HEK293 (cell line): ENCODE results near the gene CACNA2D1.

Experiments
- CTCF ChIA-PET: fragments of 350-600 bp; formaldehyde crosslinking; extraction: SDS; loops from one replicate; lab custom pipeline; 2021; ENCODE audit warnings: antibody characterized with exemption; lab: Yijun Ruan, JAX
- POLR2A ChIA-PET: fragments of 300-600 bp; formaldehyde crosslinking; extraction: SDS; loops from one replicate; lab custom pipeline; 2020; ENCODE audit warnings: antibody characterized with exemption, inconsistent platforms; lab: Yijun Ruan, JAX
- H3K27ac ChIP-seq: fragments of 200-500 bp; sonication (Bioruptor generic); 2 replicates; pipeline ENCODE4 v1.5.1; 2014; ENCODE audit warnings: low read depth, low read length, control low read depth, inconsistent platforms; ENCODE audit errors: extremely low read depth
- H3K36me3 ChIP-seq, 2 experiments: fragments of 200-500 bp in 1 of 2; sonication (Bioruptor generic) in 1 of 2; 1 replicate in 1 of 2; 2 replicates in 1 of 2; pipeline ENCODE4 v1.5.1; 2014 to 2017; ENCODE audit warnings: inconsistent platforms in 2 of 2, low read length in 2 of 2; ENCODE audit not compliant: control insufficient read depth in 2 of 2, insufficient read depth in 1 of 2
- H3K4me1 ChIP-seq: fragments of 200-500 bp; sonication (Bioruptor generic); 2 replicates; pipeline ENCODE4 v1.5.1; 2014; ENCODE audit warnings: mild to moderate bottlenecking, low read length, inconsistent platforms; ENCODE audit not compliant: control insufficient read depth, insufficient read depth
- H3K4me3 ChIP-seq: 2 replicates; pipeline ENCODE4 v1.5.1; 2011; ENCODE audit warnings: low read depth, mild to moderate bottlenecking, control low read depth, low read length, moderate library complexity
- H3K9me3 ChIP-seq: fragments of 200-500 bp; sonication (Bioruptor generic); 2 replicates; pipeline ENCODE4 v1.5.1; 2014; ENCODE audit warnings: low read depth, low read length, inconsistent platforms; ENCODE audit not compliant: control insufficient read depth, insufficient read depth
- GLI2 ChIP-seq: fragments of 450-650 bp; formaldehyde crosslinking; IDR thresholded peaks from 2 replicates; pipeline ENCODE4; 2017; ENCODE audit warnings: missing biosample characterization, missing genetic modification characterization, low read depth, borderline replicate concordance
- HOXA7 ChIP-seq: sonication (generic); formaldehyde crosslinking; IDR thresholded peaks from 2 replicates; pipeline ENCODE4 v1.8.1; 2022; ENCODE audit warnings: missing genetic modification reagents, borderline replicate concordance
- KLF1 ChIP-seq: fragments of 450-650 bp; formaldehyde crosslinking; IDR thresholded peaks from 2 replicates; pipeline ENCODE4 v1.5.1; 2016; ENCODE audit warnings: missing biosample characterization, missing genetic modification characterization
- MEIS1 ChIP-seq: sonication (generic); formaldehyde crosslinking; IDR thresholded peaks from 2 replicates; pipeline ENCODE4 v1.8.1; 2022; ENCODE audit warnings: missing genetic modification reagents, mild to moderate bottlenecking, borderline replicate concordance
- MZF1 ChIP-seq: fragments of 450-650 bp; formaldehyde crosslinking; IDR thresholded peaks from 2 replicates; pipeline ENCODE4 v1.5.1; 2017; ENCODE audit warnings: missing biosample characterization, missing genetic modification characterization, borderline replicate concordance
- ZBTB48 ChIP-seq: fragments of 450-650 bp; formaldehyde crosslinking; IDR thresholded peaks from 2 replicates; pipeline ENCODE4 v1.5.1; 2016; ENCODE audit warnings: missing biosample characterization, missing genetic modification characterization
- ZFP69B ChIP-seq: fragments of 450-650 bp; formaldehyde crosslinking; IDR thresholded peaks from 2 replicates; pipeline ENCODE4 v1.5.1; 2016; ENCODE audit warnings: missing biosample characterization, missing genetic modification characterization
- ZNF112 ChIP-seq: fragments of 450-650 bp; formaldehyde crosslinking; IDR thresholded peaks from 2 replicates; pipeline ENCODE4 v1.5.0; 2017; ENCODE audit warnings: missing biosample characterization, missing genetic modification characterization
- ZNF223 ChIP-seq: fragments of 450-650 bp; formaldehyde crosslinking; IDR thresholded peaks from 2 replicates; pipeline ENCODE4 v1.5.1; 2016; ENCODE audit warnings: missing biosample characterization, missing genetic modification characterization
- ZNF24 ChIP-seq: fragments of 450-650 bp; formaldehyde crosslinking; IDR thresholded peaks from 2 replicates; pipeline ENCODE4 v1.5.1; 2016; ENCODE audit warnings: missing biosample characterization, missing genetic modification characterization
- ZNF248 ChIP-seq: fragments of 450-650 bp; formaldehyde crosslinking; IDR thresholded peaks from 2 replicates; pipeline ENCODE4 v1.5.1; 2017; ENCODE audit warnings: missing biosample characterization, missing genetic modification characterization
- ZNF292 ChIP-seq: fragments of 450-650 bp; formaldehyde crosslinking; IDR thresholded peaks from 2 replicates; pipeline ENCODE4 v1.5.1; 2016; ENCODE audit warnings: low read depth, missing biosample characterization, missing genetic modification characterization, borderline replicate concordance
- ZNF354C ChIP-seq: fragments of 450-650 bp; formaldehyde crosslinking; IDR thresholded peaks from 2 replicates; pipeline ENCODE4 v1.5.1; 2016; ENCODE audit warnings: missing biosample characterization, missing genetic modification characterization, low read depth, borderline replicate concordance
- ZNF37A ChIP-seq: fragments of 450-650 bp; IDR thresholded peaks from 2 replicates; pipeline ENCODE4 v1.5.1; 2018; ENCODE audit warnings: missing biosample characterization, missing genetic modification characterization
- ZNF530 ChIP-seq: fragments of 450-650 bp; formaldehyde crosslinking; IDR thresholded peaks from 2 replicates; pipeline ENCODE4 v1.5.1; 2016; ENCODE audit warnings: low read depth, missing biosample characterization, missing genetic modification characterization
- ZNF701 ChIP-seq: fragments of 450-650 bp; formaldehyde crosslinking; IDR thresholded peaks from 2 replicates; pipeline ENCODE4 v1.5.1; 2016; ENCODE audit warnings: missing biosample characterization, missing genetic modification characterization
- ZNF777 ChIP-seq: fragments of 450-650 bp; formaldehyde crosslinking; IDR thresholded peaks from 2 replicates; pipeline ENCODE4 v1.5.1; 2017; ENCODE audit warnings: missing biosample characterization, missing genetic modification characterization, borderline replicate concordance
- TF ChIP-seq, protein P1 (sequence below): fragments of 450-650 bp; formaldehyde crosslinking; IDR thresholded peaks from 2 replicates; pipeline ENCODE4 v1.5.1; 2016; ENCODE audit warnings: missing biosample characterization, missing genetic modification characterization
- TF ChIP-seq, protein P2 (sequence below): fragments of 450-650 bp; IDR thresholded peaks from 2 replicates; pipeline ENCODE4 v1.5.1; 2018; ENCODE audit warnings: missing biosample characterization, missing genetic modification characterization
- TF ChIP-seq, protein P3 (sequence below): fragments of 450-650 bp; formaldehyde crosslinking; IDR thresholded peaks from 2 replicates; pipeline ENCODE4 v1.5.1; 2016; ENCODE audit warnings: missing biosample characterization, missing genetic modification characterization, low read depth
- TF ChIP-seq, protein P4 (sequence below): fragments of 450-650 bp; formaldehyde crosslinking; IDR thresholded peaks from 2 replicates; pipeline ENCODE4 v1.5.1; 2016; ENCODE audit warnings: missing biosample characterization, missing genetic modification characterization

The CACNA2D1 gene

DNA sequence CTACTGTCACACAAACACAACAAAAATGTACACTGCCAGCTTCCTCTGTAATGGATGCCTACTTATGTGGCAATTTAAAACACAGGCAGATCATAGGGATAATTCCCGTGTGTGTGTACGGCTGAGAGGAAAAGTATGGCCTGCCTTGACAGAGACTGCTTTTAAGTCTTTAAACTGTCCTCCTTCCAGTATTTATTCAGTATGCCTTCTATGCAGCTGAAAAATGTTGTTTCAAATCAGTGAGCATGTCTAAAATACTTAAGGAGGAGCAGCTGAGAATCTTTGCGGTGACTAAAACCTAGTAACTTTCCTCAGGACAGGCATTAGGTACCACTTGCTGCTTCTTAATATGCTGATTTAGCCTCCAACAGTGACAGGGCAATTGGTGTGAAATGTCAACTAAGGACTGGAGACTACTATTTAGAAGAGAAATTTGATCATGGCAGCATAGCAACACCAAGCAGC, 126.3 kb downstream of the CACNA2D1 start:
- Histone ChIP-seq H3K4me1 (peaks cover 12% of the 10 kb centered on the region), H3K9me3 (no peaks in the 10 kb centered on the region), H3K27ac (no peak overlapping the region), H3K4me3 (no peak overlapping the region), H3K36me3 (no peaks in the 10 kb centered on the region)
- CTCF ChIA-PET: interaction anchor here (0.9 kb wide), 1 partner anchor 12 kb away, joined by 3 read pairs; no protein-coding TSS in a partner anchor
- POLR2A ChIA-PET: no interaction called here
- TF ChIP-seq ZNF37A (tag by site-specific recombination) (no peak), KLF1 (tag by site-specific recombination) (no peak), ZNF223 (no peak)

DNA sequence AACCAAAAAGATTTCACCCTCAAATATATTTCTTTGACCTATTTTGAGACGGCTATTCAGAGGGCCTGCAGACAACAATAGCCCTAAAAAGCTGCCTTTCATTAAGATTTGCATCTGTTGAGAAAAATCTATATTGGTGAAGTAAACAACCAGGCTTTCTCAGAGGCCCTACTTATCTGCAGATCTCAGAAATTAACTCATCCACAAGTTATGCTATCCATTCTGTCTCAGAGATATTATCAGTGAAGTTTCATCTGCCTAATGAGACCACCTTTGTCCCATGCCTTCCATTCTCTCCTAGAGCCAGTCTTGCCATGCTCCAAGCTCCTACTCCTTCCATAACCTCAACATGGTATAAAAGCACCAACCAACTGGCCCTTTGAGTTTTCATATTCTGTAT, 130.3 kb downstream of the CACNA2D1 start:
- Histone ChIP-seq H3K9me3 (peaks cover 3% of the 10 kb centered on the region), H3K4me3 (no peak overlapping the region), H3K27ac (no peak overlapping the region), H3K36me3 (no peaks in the 10 kb centered on the region), H3K4me1 (no peaks in the 10 kb centered on the region)
- TF ChIP-seq, protein P1, sequence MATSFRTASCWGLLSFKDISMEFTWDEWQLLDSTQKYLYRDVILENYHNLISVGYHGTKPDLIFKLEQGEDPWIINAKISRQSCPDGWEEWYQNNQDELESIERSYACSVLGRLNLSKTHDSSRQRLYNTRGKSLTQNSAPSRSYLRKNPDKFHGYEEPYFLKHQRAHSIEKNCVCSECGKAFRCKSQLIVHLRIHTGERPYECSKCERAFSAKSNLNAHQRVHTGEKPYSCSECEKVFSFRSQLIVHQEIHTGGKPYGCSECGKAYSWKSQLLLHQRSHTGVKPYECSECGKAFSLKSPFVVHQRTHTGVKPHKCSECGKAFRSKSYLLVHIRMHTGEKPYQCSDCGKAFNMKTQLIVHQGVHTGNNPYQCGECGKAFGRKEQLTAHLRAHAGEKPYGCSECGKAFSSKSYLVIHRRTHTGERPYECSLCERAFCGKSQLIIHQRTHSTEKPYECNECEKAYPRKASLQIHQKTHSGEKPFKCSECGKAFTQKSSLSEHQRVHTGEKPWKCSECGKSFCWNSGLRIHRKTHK (tag by site-specific recombination): no peak
- no peak for TF ChIP-seq ZNF292 (tag by site-specific recombination)
- no peak for TF ChIP-seq MEIS1 (CRISPR knock-in tag)
- TF ChIP-seq, protein P2, sequence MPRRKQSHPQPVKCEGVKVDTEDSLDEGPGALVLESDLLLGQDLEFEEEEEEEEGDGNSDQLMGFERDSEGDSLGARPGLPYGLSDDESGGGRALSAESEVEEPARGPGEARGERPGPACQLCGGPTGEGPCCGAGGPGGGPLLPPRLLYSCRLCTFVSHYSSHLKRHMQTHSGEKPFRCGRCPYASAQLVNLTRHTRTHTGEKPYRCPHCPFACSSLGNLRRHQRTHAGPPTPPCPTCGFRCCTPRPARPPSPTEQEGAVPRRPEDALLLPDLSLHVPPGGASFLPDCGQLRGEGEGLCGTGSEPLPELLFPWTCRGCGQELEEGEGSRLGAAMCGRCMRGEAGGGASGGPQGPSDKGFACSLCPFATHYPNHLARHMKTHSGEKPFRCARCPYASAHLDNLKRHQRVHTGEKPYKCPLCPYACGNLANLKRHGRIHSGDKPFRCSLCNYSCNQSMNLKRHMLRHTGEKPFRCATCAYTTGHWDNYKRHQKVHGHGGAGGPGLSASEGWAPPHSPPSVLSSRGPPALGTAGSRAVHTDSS (tag by site-specific recombination): no peak
- TF ChIP-seq ZNF112: no peak
- CTCF ChIA-PET: no interaction called here
- POLR2A ChIA-PET: no interaction called here

DNA sequence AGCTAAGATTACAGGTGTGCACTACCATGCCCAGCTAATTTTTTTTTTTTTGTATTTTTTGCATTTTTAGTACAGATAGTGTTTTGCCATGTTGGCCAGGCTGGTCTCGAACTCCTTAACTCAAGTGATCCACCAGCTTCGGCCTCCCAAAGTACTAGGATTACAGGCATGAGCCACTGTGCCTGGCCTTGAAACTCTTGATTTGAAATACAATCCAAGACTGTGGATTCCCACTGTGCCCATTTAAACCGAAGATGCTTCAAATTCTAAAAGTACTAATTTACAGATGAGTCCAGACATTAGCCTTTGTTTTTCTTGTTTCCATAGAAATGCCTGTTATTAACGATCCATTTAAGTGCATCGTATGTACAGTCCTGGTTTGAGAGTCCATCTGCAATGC, 130.9 kb downstream of the CACNA2D1 start:
- POLR2A ChIA-PET: no interaction called here
- no peak overlapping the region for H3K4me3 ChIP-seq
- CTCF ChIA-PET: no interaction called here
- no peak overlapping the region for H3K27ac ChIP-seq
- H3K9me3 ChIP-seq: peaks cover 3% of the 10 kb centered on the region
- TF ChIP-seq ZNF530 (tag by site-specific recombination) (no peak), ZNF701 (tag by site-specific recombination) (no peak), ZNF777 (tag by site-specific recombination) (no peak), ZBTB48 (tag by site-specific recombination) (no peak), ZFP69B (no peak), ZNF24 (no peak), MZF1 (tag by site-specific recombination) (no peak), ZNF248 (tag by site-specific recombination) (no peak), ZNF354C (no peak), HOXA7 (CRISPR knock-in tag) (no peak), GLI2 (tag by site-specific recombination) (no peak)
- TF ChIP-seq, protein P3, sequence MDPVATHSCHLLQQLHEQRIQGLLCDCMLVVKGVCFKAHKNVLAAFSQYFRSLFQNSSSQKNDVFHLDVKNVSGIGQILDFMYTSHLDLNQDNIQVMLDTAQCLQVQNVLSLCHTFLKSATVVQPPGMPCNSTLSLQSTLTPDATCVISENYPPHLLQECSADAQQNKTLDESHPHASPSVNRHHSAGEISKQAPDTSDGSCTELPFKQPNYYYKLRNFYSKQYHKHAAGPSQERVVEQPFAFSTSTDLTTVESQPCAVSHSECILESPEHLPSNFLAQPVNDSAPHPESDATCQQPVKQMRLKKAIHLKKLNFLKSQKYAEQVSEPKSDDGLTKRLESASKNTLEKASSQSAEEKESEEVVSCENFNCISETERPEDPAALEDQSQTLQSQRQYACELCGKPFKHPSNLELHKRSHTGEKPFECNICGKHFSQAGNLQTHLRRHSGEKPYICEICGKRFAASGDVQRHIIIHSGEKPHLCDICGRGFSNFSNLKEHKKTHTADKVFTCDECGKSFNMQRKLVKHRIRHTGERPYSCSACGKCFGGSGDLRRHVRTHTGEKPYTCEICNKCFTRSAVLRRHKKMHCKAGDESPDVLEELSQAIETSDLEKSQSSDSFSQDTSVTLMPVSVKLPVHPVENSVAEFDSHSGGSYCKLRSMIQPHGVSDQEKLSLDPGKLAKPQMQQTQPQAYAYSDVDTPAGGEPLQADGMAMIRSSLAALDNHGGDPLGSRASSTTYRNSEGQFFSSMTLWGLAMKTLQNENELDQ (tag by site-specific recombination): no peak
- TF ChIP-seq, protein P4, sequence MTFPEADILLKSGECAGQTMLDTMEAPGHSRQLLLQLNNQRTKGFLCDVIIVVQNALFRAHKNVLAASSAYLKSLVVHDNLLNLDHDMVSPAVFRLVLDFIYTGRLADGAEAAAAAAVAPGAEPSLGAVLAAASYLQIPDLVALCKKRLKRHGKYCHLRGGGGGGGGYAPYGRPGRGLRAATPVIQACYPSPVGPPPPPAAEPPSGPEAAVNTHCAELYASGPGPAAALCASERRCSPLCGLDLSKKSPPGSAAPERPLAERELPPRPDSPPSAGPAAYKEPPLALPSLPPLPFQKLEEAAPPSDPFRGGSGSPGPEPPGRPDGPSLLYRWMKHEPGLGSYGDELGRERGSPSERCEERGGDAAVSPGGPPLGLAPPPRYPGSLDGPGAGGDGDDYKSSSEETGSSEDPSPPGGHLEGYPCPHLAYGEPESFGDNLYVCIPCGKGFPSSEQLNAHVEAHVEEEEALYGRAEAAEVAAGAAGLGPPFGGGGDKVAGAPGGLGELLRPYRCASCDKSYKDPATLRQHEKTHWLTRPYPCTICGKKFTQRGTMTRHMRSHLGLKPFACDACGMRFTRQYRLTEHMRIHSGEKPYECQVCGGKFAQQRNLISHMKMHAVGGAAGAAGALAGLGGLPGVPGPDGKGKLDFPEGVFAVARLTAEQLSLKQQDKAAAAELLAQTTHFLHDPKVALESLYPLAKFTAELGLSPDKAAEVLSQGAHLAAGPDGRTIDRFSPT (tag by site-specific recombination): no peak
- H3K36me3 ChIP-seq: no peaks in the 10 kb centered on the region
- H3K4me1 ChIP-seq: no peaks in the 10 kb centered on the region
